ENCODE measurements around the gene PRRT1B.

The PRRT1B gene

DNA sequence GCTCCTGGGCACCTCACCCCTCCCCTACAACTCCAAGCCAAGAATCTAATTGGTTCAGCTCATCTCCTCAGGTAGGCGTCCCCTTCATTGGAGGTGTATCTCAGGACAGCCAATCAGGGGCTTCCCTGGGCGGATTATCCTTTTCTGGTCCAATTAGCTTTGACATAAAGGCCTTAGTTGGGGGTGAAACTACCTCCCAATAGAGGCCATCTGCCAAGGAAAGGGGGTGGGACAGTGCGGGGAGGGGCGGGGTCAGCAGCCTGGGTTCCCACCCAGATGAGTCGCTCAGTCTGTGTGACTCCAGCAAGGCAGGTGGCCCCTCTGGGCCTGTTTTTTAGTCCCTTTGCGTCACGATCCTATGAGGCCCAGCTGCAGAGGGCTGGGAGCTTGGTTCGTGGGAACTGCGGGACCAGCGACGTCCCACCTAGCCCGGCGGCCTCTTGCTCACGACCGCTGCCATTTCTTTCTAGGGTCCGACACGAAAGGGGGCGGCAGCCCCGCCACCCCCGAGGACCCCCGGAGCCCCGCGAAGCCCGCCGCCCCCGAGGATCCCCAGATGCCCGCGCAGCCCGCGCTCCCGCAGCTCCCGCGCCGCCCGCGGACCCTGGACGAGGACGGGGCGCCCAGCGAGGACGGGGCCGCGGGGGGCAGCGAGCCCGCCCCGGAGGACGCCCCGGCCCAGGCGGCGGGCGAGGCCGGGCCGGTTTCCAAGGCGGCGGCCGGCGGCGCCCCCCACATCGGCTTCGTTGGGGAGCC lies 8.9 kb downstream of the PRRT1B start:
- DNase-seq: no peak

DNA sequence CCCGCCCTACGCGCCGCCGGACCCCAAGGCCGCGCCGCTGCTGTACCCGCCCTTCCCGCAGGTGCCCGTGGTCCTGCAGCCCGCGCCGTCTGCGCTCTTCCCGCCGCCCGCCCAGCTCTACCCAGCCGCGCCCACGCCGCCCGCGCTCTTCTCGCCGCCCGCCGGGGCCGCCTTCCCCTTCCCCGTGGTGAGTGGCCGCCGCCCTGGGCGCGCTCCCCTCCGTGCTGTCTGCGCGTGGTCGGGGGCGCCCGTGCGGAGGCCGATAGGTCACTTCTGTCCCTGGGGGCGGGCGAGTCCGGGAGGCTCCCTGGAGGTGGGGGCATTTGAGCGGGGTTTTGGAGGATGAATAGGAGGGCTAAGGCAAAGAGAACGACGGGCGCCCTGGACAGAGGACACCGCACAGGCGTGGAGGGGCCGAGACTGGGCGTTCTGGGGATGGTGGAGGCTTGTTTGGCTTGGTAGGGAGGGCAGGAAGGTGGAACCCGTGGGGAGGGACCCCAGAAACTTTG lies 9.6 kb downstream of the PRRT1B start:
- DNase-seq: no peak

DNA sequence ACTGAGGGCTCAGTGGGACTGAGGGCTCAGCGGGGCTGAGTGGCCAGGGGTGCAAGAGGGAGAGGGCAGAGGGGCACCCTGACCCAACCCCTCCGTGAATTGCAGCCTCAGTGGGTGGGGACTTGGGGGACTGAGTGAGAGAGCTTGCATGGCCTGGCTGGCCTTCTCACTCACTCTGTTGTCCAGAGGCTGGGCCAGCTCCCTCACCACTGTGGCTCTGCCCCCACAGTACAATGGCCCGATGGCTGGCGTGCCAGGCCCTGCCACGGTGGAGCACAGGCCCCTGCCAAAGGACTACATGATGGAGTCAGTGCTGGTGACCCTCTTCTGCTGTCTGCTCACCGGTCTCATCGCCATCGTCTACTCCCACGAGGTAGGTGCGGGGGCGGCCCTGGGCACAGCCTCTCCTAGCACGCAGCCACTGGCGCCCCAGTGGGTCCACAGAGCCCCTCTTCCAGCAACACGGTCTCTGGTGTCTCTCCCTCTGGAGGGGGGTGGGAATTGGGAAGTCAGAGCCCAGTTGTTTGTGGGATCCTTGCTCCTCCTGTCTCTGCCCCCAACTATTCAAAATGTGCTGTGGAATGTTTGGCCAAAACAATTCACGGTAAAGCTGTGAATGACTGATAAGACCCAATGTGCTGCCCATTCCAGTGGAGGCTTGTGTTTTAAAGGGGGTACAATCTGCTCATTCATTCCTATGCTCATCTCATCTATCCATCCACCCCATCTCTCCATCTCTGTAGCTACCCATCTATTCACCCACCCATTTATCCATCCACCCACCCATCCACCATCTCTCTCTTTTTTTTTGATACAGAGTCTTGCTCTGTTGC lies 10.7 kb downstream of the PRRT1B start:
- DNase-seq: no peak

DNA sequence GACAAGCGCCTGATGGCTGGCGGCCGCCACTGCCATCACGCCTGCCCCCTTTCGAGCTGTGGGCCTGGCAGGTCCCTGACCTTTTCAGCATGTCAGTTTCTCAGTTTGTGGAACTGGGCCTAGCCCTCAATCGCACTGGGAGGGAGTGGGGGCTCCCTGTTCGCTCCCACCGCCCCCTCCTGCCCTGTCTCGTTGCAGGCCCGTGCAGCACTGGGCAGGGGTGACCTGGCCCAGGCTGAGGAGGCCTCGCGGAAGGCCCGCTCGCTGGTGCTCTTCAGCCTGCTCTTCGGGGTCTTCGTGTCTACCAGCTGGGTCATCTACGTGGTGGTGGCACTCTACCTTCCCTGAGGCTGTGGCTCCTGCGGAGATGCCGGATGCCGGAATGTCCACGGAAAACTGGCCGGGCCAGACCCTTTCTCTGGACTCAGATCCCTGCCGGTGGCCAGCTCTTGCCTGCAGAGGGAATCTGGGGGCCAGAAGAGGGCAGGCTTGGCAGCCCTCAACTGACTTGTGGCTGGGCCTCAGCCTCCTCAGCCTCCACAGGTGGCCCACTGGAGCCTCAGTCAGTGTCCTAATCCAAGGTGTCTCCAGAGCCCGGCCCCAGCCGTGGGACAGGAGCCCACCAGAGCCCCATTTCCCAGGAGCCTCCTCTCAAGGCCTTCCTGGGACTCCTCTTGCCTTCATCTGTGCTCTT lies 12.7 kb downstream of the PRRT1B start:
- DNase-seq: no peak

DNA sequence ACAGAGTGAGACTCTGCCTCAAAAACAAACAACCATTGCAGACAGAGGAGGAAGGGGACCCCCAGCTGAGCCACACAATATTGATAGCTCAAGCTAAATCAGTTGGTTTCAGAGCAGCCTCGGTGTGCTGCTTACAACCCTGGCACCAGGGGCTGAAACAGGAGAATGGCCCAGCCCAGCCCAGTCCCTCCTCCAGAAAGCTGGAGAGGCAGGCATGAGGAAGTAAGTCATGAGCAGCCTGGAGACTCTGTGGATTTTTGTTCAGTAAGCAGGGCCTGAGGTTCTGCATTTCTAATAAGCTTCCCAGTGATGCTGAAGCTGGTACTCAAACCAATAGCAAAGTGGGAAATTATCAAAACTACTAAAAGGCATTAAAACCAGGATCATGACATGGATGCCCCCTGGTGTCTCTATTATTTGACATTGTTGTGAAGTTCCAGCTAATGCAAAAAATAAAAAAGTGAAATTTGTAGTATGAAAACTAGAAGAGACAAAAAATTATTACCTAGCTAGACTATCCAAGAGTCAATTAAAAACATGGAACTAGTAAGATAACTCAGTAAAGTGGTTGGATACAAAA lies 14.2 kb downstream of the PRRT1B start:
- DNase-seq: no peak

DNA sequence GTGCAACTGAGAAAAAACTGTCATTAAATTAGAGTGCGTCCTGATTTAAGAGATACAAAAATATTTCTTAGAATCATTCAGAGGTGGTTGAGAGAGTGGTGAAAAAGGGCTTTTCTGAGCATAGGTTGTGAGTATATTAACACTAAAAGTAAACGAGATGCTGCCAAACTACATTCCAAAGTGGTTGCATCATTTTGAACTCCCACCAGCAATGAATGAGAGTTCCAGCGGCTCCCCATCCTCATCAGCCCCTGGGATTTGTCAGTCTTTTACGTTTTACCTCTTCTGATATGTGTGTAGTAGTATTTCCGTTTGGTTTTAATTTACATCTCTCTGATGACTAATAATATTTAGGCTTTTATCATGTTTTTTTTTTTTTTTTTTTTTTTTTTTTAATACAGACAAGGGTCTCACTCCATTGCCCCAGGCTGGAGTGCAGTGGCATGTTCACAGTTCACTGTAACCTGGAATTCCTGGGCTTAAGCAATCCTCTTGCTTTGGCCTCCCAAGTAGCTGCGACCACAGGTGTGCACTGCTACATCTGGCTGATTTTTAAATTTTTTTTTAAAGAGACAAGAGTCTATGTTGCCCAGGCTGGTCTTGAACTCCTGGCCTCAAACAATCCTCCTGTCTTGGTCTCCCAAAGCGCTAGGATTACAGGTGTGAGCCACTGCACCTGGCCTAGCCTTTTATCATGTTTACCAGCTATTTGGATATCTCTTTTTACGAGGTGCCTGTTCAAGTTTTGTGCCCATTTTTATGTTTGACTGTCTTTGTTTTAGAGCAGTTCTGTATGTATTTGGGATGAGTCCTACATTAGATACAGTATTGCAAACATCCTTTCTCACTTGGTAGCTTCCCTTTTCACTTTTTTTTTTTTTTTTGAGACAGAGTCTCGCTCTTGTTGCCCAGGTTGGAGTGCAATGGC lies 17.0 kb downstream of the PRRT1B start:
- DNase-seq: no peak

DNA sequence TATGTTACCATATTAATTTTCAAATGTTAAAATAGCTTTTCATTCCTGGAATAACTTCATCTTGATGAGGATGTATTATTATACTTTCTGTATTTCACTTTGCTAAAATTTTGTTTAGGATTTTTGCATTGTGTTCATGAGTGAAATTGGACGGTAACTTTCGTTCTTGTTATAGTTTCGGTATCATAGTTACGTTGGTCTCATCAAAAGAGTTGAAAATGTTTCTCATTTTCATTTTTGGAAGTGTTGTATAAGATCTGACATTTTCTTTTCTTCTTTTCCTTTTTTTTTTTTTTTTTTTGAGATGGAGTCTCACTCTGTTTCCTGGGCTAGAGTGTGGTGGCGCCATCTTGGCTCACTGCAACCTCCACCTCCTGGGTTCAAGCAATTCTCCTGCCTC lies 20.0 kb downstream of the PRRT1B start:
- DNase-seq: no peak

DNA sequence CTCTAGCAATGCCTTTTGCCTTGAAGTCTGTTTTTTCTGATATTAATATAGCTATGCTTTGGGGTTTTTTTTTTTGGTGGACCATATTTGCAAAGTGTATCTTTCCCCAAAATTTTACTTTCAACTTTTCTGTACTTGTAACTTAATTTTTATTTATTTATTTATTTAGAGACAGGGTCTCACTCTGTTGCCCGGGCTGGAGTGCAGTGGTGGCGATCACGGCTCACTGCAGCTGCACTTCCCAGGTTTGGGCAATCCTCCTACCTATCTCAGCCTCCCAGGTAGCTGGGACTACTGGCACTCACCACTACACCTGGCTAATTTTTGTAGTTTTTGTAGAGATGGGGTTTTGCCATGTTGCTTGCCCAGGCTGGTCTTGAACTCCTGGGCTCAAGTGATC lies 20.8 kb downstream of the PRRT1B start:
- no peak for DNase-seq

DNA sequence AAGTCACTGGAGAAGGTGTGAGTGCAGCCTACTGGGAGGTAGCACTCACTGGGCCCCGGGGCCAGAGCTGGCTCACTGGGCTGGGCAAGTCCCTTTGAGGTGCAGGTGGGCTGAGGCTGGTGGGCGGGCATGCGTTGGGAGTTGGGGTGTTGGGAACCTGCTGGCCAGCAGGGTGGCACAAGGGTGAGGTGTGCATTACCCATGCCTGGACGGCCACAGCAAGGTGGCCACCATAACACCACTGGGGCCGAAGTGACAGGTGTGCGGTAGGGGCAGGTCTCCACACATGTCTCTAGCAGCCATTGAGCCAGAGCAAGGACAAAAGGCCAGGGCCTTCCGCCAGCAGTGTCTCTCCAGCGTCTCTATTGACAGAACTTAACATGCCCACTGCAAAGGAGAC lies 22.6 kb downstream of the PRRT1B start:
- no peak for DNase-seq

DNA sequence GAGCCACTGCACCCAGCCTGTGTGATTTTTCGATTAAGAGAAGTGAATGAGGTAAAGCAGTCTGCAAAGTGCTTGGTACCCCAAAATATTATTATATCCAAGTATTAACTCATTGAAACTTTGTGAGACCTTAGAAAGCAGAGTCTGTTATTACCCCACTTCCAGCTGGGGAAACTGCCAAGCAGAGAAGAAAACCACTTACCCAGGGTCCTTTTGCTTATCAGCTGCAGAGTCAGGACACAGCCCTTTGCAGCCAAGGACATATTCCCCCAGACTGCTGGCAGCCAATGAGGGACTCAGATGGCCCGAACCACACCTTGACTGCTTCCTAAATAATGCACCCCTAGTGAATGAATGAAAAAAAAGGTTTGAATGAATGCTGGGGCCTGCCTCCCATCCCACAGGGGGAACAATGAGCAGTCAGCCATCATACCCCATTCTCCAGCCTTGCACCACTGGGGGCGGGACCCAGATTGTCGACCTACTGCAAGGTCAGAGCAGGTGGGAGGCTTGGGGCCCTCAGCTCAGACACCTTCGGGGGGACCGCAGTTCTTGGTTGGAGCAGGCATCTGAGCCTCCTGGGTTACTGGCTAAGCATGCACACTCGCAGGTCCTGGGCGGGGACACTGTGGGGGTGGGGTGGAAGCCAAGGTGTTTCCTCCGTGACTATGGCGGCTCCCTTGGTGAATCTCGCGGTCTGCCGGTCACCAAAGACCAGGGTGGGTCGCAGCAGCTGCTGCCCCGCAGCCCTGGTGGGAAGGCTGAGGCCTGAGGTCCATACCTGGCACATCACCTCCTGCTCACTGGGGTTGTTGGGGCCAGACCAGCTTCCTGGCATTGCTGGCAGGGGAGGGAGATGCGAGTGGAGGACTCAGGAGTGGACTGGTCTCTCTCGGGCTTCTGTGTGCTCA lies 29.7 kb downstream of the PRRT1B start:
- no peak for DNase-seq

DNA sequence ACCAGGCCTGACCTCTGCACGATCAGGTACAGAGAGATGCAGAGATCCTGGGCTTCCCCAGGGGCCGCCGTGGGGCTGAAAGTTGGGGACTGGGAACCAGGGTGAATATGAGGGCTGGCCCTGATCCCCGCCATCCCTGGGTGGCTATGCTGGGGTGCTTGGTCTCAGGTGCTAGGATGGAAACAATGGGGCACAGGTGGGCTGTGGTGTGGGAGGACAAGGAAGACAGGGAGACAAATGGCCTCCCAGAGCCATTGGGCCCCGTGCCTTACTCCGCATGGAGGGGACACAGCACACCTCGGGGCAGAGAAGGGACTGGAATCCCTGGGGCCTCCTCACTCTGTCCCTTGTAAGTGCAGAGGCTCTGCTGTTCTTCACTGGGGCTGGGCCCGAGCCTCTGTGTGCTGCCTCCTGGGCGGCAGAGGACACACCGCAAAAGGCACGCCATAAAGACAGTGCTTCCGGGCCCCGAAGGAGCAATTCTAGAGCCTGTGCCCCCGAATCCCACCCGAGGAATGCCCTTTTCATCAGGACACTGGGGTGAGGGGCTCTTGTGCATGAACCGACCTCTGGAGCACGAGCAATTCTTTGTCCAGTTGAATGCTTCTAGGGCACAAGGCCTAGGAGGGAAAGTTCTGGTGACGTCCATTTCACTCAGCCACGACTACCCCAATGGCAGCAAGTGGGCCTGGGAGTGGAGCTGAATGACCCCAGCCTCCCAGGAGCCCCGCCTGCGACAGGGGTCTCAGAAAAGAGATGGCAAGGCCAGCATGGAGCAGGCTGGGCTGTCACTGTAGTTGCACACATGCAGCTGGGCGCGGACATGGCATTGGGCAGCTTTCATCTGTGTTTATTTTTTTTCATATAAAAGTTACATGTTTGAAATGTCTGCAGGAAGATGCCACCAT lies 30.9 kb downstream of the PRRT1B start:
- no peak for DNase-seq

DNA sequence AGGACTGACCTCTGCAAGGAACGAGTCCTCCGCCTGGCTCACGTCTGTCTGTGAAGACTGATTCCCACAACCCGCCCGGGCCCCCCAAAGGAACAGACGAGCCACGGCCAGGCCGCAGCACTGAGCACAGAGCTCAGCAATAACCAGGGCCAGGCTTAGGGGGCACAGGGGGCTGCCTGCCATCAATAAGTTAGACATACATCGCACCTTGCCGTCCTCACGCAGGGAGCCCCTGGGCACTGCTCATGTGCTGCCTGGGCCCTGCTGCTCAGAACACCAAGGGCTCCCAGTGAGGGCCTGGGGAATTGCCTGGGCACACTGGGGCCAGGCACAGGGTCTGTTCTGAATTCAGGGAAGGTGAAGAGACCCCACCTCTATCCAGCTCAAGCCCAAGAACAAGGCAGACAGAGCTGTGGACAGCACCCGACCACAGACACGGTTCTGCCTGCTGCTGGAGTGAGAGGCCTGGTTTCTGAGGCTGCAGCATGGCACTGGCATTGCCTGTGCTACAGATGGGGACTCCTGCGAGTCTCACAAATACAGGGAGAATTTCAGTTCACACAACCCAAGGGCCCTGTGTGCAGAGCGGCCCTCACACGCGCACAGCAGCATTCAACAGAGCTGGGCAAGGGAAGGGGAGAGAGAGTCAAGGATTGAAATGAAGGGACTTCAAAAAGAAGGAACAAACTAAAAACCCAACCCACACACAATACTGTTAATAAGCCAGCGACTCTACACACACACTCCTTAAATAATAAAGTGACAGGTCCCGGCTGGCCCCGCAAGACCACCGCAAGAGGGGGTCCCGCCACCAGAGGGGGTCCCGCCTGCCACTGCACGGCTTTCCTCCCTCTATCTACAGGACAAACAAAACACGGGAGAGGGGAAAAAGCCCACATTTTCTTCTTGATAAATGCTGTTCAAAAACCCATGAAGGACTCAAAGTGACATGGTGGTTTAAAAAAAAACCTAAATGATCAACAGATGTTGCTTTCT lies 32.0 kb downstream of the PRRT1B start:
- no peak for DNase-seq

DNA sequence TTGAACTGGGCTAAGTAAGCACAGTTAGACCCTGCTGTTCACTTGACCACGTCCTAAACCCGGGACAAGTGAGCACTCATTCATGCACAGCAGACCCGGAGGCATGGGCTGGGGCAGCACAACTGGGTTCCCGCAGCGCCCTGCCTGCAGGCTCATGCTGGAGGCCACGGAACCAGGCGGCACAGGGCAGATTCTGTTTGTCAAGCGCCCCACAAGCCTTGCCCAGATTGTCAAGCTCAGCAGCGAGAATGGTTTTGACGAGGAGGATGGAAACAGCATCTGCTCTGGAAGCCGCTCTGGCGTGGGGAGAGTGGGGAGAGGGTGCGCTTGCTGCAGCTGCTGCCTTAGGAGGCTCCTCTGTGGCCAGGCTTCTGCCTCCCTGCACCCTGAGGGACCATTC lies 32.7 kb downstream of the PRRT1B start:
- no peak for DNase-seq

DNA sequence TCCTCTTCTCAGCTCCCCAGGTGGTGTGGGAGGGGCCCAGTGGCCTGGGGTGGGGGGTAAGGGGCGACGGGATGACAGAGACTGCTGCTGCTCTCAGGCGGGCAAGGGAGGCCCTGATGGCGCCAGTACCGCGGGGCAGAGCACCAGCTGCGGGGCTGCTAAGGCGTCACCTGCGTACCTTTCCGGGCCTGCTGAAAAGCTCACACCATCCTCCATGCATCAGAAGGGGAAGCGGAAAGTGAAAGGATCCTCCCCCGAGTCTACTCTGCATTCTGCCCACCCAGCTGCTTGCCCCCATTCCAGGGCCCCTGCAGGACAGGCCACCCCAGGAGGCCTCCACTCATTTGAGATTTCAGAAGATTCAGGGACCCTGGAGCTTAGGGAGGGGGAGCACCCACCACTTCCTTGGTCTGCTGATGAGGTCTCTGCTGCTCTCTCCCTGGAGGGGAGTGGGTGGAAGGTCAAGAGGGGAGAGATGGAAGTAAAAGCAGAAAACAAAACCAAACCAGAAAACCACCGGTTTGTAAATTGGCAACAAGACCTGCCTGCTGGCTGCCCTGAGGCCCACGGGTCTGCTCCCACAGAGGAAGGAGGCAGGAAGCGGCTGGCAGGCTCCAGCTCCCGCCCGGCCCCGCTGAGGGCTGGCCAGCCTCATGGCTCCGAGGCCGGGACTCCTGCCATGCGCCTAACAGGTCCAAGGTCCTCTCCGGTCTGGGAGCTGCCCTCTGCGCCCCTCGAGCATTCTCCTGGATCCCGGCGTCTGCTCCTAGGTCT lies 33.6 kb downstream of the PRRT1B start:
- no peak for DNase-seq

DNA sequence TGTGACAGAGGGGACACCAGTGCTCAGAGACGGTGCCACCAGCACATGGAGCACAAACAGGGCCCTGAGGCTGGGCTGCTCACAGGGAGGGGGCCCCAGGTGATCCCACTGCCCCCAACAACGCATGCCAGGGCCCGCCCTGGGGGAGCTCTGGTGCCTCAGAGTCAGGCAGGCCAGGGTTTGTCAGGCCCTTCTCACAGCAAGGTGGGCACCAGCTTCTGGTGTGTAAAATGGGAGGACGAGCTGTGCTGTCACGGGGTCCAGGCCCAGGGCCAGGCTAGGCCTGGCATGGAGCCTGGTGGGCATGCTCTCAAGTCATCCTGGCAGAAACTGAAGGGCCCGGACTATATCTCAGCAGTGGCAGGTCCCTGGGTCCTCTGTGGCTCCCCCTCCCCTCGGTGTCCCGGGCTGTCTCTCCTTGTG lies 34.5 kb downstream of the PRRT1B start:
- no peak for DNase-seq

DNA sequence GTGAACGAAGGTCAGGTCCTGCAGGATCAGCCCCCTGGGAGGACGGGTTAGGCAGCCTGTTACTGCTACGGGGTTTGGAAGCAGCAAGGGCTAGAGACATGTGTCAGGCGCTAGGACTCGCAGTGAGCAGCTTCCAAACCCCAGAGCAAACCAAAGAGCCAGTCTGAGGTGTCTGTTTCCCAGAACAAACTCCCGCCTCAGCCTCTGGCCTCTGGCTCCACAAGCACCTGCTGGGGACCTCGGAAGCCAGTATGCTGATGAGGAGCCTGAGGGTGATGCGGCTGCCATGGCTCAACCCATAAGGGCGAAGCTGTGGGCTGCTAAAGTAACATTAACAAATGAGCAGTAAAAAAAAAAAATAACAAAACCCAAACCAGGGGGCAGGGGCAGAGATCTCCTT lies 35.0 kb downstream of the PRRT1B start:
- DNase-seq: no peak

DNA sequence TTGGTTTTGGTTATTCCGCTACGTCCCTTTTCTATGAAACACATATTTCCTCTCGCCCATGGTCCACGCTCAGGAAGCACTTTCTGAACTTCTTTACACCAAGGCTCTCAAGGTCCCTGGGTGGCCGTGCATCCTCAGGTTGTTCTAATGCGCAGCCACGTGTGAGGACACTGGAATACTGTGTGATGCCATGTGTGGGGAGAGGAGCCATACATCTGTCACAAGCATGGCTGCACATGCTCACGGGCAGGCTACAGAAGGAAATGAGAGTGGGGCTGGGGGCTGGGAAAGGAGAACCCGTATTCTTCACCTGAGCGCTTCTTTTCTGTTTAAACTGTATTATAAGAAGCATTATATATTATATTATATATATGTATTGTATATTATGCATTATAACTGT lies 36.7 kb downstream of the PRRT1B start:
- no peak for DNase-seq
